HG02943 (cell line): ENCODE data around the gene SNPH.

ENCODE experiments used
- ATAC-seq: cut with Tn5 transposase; IDR thresholded peaks from one replicate; pipeline ENCODE4 v1.9.1; 2021; ENCODE audit warnings: mild to moderate bottlenecking, low read depth, moderate library complexity; ENCODE audit not compliant: unreplicated experiment

SNPH gene

DNA sequence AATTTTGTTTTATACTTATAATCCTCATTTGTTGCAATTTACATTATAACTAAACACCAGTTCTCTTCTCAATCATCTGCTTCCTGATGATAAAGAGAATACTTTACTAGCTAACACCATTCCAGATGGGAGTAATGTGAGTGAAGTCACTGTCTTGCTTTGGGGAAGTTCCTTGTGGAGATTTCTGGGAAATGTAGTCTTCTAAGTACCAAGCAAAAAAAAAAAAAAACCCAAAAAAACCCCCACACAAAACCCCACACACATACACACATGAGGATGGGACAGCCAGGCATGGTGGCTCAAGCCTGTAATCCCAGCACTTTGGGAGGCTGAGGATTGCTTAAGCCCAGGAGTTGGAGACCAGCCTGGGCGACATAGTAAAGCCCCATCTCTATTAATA, 2.2 kb upstream of the SNPH start:
- no peak for ATAC-seq

DNA sequence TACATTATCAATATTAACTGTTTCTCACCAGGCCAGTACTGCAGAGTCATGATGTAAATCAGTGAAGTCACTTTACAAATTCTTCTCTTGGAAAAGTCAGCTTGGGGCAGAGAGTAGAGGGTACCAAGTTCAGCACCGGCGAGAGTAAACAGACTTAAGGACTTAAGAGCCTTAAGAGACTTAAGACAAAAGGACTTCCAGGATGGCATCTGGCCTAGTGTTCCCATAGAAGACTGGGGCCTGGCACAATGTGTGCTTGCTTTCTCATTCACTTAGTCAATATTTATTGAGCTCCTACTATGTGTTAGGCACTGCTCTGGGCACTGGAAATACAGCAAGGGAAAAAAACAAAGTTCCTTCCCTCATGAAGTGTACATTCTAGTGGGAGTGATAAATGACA, 1.4 kb upstream of the SNPH start:
- no peak for ATAC-seq

DNA sequence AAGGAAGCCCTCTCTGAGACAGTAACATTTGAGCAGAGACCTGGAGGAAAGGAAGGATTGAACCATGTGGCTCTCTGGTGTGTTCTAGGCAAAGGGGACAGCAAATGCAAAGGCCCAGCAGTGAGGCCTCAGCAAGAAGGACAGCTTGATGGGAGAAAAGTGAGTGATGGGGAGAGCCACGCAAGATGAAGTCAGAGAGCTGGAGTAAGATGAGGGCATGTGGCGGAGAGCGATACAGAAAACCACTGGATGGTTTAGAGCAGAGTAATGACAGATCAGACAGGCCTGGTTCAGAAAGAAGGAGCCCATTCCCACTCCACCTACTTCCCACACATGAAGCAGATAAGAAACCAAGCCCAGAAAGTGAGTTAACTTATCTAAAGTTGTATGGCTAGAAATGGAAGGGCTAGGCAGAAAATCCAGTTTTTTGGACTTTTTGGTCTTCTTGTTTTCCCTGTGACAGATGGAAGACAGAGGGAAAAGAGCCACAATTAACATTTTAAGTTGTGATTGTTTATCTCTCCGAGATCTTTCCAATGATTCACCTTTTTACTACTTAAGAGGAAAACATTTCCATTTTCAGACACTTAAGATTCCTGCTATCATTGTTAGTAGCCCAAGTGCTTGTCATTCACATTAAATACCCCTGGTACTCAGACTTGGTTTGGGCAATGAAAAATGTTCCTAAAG, 723 bp upstream of the SNPH start:
- no peak for ATAC-seq

DNA sequence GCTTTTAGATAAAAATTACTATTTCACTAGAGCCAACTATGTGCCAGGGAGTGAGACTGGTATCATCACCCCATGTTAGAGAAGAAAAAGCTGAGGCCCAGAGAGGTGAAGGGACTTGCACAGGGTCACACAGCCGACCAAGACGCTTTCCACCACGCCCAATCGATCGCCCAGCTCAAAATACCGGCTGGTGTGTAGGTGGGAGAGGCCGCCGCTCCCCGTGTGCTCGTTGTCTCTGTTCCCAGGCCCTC, 253 bp upstream of the SNPH start:
- ATAC-seq: no peak

DNA sequence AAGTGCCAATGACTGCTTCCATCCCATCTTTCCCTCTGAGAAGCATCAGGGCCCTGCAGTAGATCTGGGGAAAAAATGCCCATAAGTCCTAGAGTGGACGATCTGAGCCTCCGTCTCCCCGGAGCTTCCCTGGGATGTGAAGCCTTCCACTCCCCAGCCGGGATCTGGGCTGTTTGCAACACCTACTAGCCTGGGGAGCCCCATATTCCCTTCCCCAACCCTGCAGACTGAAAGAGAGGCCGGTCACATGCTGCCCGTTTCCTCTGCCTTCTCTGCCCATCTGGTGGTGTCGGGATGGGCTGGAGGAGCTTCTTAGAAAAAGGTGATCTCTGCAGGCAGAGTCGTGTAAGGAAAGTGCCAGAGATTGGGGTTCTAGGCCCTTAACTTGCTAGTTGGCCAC, 1.1 kb downstream of the SNPH start:
- no peak for ATAC-seq

DNA sequence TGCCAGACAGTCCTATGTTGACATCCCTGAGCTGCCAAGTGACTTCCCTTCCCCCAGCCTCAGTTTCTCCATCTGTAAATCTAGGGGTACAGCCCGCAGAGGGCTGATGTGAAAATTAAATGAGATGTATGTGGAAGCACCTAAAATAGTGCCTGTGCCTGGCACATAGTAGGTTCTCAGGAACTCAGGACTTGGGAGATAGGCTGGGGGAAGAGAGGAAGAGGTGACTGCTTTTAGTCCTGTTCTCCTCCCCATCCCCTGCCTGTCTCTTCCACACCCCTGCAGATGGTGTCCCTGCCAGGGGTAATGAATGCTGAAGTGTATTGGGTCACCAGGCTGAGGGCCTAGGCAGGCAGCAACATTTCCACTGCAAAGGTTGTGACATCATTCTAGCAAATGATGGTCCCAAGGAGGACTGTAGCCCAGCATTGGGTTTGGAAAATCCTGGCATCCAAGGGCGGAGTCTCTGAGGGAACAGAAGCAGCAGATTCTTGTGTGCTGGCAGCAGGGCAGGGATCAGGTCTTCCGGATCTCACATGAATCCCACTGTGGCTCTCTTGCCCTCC, 1.8 kb downstream of the SNPH start:
- no peak for ATAC-seq

DNA sequence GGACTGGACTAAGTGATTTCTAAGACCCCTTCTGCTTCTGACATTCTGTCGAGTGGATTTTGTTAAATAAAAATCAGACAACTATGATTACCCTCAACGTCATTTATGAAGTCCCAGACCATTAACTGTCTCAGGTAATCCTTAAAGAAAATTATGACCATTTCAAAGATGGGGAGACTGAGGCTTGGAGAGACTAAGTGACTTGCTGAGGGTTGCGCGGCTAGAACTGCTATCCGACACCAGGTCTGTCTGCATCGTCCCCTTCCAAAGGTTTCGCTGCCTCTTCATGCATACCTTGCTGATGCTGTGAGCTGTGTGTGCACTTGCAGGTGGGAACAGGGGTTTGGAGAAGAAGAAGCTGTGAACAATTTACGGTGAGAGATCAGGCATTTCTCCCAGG, 3.1 kb downstream of the SNPH start:
- ATAC-seq: no peak

DNA sequence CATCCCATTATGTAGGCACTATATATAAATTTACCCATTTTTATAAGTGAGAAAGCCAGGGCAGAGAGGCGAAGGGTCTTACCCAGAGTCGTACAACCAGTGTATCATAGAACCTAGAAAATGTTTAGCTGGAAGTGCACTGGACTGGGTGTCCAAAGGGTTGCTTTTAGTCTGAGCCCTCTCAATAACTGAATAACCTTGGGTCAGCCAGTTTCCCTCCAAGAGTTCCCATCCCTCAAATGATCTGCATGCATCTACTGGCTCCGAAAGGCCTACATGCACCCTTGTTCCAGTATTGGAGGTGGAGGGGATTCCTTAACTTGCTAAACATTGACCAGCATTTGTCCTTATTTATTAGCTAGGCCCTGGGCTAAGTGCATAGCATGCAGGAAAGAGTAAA, 3.8 kb downstream of the SNPH start:
- ATAC-seq: no peak

DNA sequence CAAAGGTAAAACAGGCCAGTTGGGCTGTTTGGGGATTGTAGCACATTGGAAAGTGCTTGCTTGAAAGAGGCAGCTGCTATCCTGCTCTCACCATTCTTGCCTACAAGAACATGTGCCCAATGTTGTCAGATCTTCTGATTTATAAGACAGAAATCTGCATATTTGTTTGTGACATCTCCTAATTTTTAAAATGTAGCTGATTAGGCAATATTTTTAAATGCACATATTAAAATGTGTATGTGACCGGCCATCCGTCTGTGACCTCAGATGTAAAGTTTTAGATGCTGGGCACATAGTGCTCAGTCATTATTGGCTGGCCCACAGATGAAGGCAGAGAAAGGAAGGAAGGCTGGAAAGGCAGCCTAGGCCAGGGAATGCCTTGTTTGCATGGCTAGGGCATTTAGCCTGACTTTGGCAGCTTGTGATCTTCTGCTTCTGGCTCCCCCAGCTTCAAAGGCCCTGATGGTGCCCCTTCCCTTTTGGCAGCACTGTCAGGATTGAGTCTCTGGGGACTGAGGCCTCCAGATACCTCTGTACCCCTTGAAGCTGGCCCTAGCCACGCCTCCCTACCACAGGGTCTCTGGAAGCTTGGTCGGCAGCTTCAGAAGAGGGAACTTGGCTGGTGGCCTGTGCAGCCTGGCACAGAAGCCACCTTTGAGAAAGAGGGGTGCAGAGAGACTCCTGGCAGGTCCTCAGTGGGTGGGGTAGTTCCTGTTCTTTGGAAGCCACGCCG, 6.4 kb downstream of the SNPH start:
- ATAC-seq: no peak

DNA sequence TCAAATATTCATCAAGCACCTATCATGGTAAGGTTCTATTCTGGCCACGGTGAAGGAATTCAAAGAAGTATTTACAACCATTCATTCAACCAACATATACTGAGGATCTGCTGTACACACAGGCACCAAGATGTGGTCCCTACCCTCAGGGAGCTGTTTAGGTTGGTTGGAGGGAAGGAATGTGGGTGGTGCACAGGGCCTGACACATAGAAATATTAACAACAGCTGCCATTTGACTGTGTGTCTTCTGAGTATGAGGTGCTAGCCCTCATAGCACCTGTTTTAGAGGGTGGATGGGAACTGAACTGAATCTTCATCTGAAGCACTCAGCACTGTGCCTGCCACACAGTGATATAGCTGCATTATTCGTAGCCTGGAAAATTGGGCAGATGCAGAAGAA, 7.3 kb downstream of the SNPH start:
- ATAC-seq: no peak

DNA sequence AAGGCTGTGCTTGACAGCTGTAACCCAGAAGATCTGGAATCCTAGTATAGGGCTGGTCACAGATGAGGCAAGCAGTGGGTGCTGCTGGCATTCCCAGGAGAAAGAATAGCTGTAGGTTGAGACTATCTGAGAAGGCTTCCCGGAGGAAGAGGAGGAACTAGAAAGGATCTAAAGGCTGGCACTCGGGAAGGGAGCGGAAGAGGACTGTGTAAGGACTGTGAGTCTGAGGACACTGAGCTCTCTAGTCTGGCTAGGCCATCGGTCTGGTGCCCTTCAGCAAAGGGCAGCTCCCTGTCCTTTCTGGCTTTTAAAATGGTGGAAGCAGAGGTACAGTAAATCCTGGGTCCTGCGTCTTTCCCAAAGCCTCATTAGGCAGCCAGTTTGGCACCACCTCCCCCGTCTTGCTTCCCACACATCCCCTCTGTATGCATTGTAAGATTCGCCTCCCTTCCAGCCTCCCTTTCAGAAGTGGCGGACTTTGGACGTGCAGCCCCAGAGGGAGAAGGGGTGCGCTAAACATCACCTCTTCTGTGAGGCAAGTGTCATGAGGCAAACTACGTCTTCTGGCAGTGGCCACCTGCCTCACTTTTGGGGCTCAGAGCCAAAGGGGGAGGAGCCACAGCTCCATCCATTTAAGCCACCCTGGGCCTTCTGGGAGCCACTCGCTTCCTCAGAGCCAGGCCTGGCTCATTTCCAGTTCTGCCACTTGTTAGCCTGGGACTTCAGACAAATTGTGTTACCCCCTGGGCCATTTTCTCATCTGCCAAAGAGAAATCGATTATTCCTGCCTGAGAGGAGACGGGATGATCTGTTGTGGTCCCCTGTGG, 8.6 kb downstream of the SNPH start:
- no peak for ATAC-seq

DNA sequence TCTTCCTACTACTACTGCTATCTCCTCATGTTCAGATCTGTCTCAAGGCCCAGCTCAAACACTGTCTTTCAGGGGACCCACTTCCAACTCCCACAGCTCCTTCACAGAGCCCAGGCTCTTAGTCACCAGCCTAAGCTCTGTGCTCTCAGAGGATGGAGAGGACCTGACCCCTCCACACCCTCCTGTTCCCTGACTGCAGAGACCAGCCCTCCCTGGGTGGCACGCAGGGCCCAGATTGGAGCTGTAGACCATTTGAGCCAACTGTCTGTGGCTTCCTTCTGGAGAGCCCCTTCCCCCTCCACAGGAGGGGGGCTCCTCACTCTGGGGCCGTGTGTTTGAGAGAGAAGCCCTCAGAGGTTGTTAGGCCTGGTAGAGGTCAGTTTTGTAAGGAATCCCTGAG, 9.8 kb downstream of the SNPH start:
- ATAC-seq: no peak

DNA sequence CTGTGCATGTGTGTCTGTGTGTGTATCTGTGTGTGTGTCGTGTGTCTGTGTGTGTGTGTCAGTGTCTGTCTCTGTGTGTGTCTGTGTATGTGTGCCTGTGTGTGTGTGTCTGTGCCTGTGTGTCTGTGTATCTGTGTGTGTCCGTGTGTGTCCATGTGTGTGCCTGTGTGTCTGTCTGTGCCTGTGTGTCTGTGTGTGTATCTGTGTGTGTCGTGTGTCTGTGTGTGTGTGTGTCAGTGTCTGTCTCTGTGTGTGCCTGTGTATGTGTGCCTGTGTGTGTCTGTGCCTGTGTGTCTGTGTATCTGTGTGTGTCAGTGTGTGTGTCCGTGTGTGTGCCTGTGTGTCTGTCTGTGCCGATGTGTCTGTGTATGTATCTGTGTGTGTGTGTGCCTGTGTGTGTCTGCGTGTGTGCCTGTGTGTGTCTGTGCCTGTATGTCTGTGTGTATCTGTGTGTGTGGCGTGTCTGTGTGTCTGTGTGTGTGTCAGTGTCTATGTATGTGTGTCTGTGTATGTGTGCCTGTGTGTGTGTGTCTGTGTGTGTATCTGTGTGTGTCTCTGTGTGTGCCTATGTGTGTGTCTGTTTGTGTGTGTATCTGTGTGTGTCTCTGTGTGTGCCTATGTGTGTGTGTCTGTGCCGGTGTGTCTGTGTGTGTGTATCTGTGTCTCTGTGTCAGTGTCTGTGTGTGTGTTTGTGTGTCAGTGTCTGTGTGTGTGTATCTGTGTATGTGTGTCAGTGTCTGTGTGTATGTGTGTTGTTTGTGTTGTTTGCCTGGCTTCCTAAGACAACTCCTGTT, 11.6 kb downstream of the SNPH start:
- no peak for ATAC-seq

DNA sequence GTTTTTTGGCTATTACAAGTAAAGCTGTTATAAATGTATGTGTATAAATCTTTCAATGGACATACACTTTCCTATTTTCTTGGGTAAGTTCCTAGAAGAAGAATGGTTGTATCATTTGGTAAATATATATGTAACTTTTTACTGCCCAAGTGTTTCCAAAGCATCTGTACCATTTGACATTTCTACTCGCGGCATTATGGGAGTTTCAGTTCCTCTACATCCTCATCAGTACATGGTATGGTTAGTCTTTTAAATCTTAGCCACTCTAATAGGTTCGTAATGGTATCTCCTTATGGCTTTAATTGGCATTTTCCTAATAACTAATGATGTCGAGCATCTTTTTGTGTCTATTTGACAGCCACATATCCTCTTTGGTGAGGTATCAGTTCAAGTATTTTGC, 12.9 kb downstream of the SNPH start:
- ATAC-seq: no peak

DNA sequence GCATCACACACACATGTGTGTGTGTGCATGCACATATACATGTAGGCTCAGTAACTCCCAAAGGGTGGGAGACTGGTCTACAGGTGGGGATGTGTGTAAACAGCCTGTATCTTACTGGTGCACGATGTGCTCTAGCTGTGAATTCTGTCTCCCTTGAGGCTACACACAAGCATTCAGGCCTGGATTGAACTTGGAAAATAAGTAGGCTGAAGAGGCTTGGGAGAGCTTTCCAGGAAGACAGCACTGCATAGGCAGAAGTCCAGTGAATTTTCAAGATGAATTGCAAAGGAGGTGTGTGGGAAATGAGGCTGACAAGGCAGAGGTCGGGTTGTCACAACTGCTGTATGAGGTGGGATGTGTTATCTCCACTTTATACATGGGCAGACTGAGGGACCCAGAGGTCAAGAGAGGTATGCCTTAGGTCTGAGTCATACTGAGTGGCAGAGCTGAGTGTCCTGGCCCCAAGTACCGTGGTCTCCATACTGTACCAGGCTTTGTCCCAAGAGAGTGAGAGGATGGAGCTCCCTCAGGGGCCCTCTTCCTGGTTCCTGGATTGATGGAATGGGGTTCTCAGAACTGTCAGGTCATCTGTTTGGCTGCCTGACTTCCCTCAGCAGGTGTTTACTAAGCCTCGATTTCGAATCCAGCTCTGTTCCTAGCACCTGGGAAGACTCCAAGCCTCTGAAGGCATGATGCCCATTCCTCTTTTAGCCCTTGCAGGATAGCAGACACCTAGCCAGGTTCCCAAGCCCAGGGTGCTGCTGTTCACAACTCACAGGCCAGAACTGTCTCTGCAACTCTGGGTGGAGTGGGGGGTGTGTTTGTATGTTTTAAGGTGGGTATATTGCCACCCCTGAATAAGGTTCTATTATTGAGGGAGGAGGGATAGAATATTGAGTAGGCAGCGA, 14.4 kb downstream of the SNPH start:
- ATAC-seq: no peak

DNA sequence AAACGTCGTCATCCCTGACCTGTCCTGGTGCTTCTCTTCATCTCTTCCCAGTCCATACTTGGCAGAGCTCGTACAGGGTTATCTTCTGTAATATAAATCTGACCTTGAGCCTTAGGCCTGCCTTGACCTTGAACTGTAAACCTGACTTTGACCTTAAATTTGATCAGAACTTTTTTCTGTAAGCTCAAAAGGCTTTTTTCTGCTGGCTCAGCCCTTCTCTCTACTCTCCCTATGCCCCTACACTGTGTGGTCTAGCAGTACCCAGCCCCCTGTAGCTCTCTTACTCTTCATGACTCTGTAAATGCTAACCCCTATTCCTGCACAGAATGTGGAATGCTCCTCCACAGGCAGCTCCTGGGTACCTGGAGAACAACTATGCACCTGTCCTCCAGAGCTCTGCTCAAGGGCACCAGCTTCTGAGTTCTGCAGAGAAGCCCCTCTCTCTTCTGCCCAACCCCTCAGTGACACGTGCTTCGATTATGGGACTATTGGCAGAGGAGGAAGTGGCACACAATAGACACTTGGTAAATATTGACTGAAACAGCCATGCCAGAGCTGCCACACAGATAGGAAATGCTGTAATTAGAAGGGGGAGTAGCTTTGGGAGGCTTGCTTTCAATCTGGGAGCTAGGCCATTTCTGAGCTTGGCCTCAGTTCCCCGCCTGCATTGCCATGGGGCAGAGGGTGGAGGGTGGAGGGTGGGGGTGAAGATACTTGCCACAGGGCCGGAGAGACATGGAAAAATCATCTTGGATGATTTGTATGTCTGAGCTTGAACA, 15.4 kb downstream of the SNPH start:
- no peak for ATAC-seq

DNA sequence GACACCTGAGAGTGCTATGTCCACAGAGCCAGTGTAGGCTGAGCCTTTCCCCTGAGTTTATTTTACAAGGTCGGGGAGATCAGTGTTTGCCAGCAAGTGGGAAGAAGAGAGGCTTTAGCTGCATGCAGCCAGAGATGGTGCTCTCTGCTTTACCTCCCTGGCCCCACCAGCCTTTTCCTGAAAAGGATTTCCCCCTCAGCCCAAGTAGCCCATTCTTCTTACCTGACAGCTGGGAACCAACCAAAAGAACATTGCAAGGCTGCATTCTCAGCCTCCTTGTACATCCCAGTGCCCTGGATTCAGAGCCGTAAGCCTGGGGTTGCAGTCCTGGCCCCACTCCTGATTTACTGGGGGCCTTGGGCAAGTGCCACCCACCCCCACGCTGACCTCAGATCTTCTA, 16.9 kb downstream of the SNPH start:
- ATAC-seq: no peak

DNA sequence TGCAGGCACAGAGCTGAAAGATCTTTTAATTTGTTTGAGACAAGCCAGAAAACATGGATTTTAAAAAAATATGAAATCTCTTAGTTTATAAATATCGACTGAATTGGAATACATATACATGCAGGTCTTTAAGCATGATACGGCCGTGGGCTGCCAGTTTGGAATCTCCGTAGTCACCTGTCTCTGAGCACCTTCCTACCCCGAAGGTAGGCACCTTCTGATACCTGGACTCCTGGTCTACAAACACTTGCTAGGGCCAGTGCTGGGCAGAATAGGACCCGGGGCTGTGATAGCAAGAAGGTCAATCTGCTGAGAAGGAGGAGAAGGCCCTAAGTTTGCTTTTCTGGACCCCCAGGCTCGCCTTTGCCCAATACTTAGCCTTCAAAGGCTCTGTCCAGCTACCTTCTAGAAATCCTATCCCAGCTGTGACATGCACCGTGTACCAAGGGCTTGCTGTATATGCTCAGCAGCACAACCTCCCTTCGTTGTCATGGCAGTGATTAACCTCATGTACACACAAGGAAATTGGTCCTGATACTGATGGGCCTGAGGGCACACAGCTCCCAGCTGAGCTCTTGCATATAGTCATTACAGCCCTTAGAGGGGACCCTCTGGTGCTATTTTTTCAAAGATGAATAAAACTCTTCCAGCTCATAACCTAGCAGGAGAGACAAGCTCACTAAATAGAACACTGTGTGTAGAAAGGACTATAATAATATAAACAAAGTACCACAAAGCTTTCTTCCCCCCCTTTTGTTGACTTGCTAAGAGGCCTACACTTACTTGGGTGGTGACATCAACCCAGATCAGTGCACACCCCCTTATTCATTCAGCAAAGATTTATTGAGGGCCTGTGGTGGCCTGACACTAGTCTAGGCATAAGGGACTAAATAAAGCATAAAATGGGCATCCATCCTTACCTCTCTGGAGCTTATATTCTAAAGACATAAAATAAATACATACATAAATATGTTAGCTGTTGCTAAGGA, 17.7 kb downstream of the SNPH start:
- no peak for ATAC-seq
